Mammary epithelial cell (primary cell): ENCODE measurements around the gene PGLYRP3.
"Not testable (repeated sequence)": the region's sequence is repeated elsewhere in the genome, so short reads cannot be mapped to it uniquely, and the experiment has no call there.

ENCODE experiments used
- EZH2 ChIP-seq: IDR thresholded peaks from 2 replicates; pipeline ENCODE4 v1.6.1; 2012; ENCODE audit warnings: low read length, inconsistent platforms, borderline replicate concordance
- TF ChIP-seq, protein P1 (sequence below), 2 donors: IDR thresholded peaks in 1 of 2; conservative IDR thresholded peaks in 1 of 2; 2 replicates each; pipeline ENCODE4 v1.5.1; 2011 to 2012; ENCODE audit warnings: inconsistent platforms in 2 of 2, low read length in 2 of 2, mild to moderate bottlenecking in 2 of 2, control low read depth in 1 of 2, low read depth in 1 of 2; ENCODE audit not compliant: insufficient read depth in 1 of 2; ENCODE audit errors: extremely low read depth in 1 of 2

GRCh38 chr1:153316013-153316412 is 3.3 kb upstream of the PGLYRP3 start:
- TF ChIP-seq, protein P1, sequence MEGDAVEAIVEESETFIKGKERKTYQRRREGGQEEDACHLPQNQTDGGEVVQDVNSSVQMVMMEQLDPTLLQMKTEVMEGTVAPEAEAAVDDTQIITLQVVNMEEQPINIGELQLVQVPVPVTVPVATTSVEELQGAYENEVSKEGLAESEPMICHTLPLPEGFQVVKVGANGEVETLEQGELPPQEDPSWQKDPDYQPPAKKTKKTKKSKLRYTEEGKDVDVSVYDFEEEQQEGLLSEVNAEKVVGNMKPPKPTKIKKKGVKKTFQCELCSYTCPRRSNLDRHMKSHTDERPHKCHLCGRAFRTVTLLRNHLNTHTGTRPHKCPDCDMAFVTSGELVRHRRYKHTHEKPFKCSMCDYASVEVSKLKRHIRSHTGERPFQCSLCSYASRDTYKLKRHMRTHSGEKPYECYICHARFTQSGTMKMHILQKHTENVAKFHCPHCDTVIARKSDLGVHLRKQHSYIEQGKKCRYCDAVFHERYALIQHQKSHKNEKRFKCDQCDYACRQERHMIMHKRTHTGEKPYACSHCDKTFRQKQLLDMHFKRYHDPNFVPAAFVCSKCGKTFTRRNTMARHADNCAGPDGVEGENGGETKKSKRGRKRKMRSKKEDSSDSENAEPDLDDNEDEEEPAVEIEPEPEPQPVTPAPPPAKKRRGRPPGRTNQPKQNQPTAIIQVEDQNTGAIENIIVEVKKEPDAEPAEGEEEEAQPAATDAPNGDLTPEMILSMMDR (conservative IDR thresholded peaks at IDR 0.05 in 1 of 2, IDR thresholded peaks at IDR 0.05 in 1 of 2; ENCODE audit: extremely low read depth in 1 of 2, insufficient read depth in 1 of 2, low read depth in 1 of 2, low read length in 2 of 2) = not testable (repeated sequence)
- TF ChIP-seq EZH2 = not testable (repeated sequence)
